DOHH2 (cell line): ENCODE measurements around the gene HNF1A.

ENCODE experiments used
- CTCF ChIP-seq: fragments of 200-600 bp; sonication (generic); IDR thresholded peaks from one replicate; pipeline ENCODE4 v1.5.1; 2014; ENCODE audit warnings: antibody characterized with exemption, mild to moderate bottlenecking, low read depth, low read length; ENCODE audit not compliant: poor library complexity, severe bottlenecking
- EZH2phosphoT487 ChIP-seq: fragments of 200-600 bp; sonication (generic); IDR thresholded peaks from 2 replicates; pipeline ENCODE4 v1.6.1; 2017; ENCODE audit warnings: borderline replicate concordance, mild to moderate bottlenecking, antibody characterized with exemption, low read length, moderate library complexity, mixed read lengths

- TF ChIP-seq CTCF (no peak), EZH2phosphoT487 (no peak)
Measured at GRCh38 chr12:121050725-121051124, 72.4 kb downstream of the HNF1A start.
